Activated naive CD4-positive, alpha-beta T cell treated with anti-CD3 and anti-CD28 coated beads, Interleukin-2, amount 50 U/mL, for 72 hours (primary cell): ENCODE measurements around the gene ADCY4. TPM values are rescaled to one million over a fixed set of nuclear protein-coding genes. Genes with fewer than 3 reads are reported as not detected.
"Not testable (repeated sequence)": the region's sequence is repeated elsewhere in the genome, so short reads cannot be mapped to it uniquely, and the experiment has no call there.

Experiments
- ATAC-seq, 2 donors: fragments of 150-1000 bp; cut with Tn5 transposase; 2 replicates each; pipeline ENCODE4 v1.10.0; 2021; ENCODE audit warnings: mild to moderate bottlenecking in 2 of 2, moderate library complexity in 2 of 2
- DNase-seq, 2 donors: peaks; one replicate each; pipeline ENCODE4 v3.0.0; 2021 to 2022; ENCODE audit warnings: low spot score in 2 of 2
- H3K27ac Mint-ChIP-seq, 2 donors: one replicate each; pipeline ENCODE4 v1.8.0; 2022; ENCODE audit warnings: mild to moderate bottlenecking in 2 of 2, mixed read lengths in 2 of 2
- H3K36me3 Mint-ChIP-seq, 2 donors: one replicate each; pipeline ENCODE4 v1.8.0; 2022; ENCODE audit warnings: mixed read lengths in 2 of 2
- H3K9me3 Mint-ChIP-seq, 2 donors: one replicate each; pipeline ENCODE4 v1.8.0; 2022; ENCODE audit warnings: mixed read lengths in 2 of 2
- total RNA-seq, 2 donors: library from RNA; stranded (reverse); gene quantifications; one replicate each; pipeline ENCODE4 v1.2.3, GENCODE V29; 2022

ADCY4 gene
- total RNA-seq, 2 donors from 2014 or later = 2.1 to 5.7 TPM

- H3K27ac Mint-ChIP-seq = no peak overlapping the region
- ATAC-seq = no peak
- no peak for DNase-seq
- no peaks in the 10 kb centered on the region for H3K36me3 Mint-ChIP-seq
- H3K9me3 Mint-ChIP-seq = no peaks in the 10 kb centered on the region
Observed at GRCh38 chr14:24368562-24369252, 33.8 kb upstream of the ADCY4 start.

GRCh38 chr14:24368212-24368561 is 33.3 kb upstream of the ADCY4 start:
- DNase-seq (no peak), ATAC-seq (no peak)
- no peak overlapping the region for H3K27ac Mint-ChIP-seq
- no peaks in the 10 kb centered on the region for H3K36me3 Mint-ChIP-seq
- H3K9me3 Mint-ChIP-seq = no peaks in the 10 kb centered on the region

GRCh38 chr14:24367514-24368211 is 32.8 kb upstream of the ADCY4 start, which contains the start of gene NFATC4:
NFATC4 (plus strand) TSS chr14:24368184; CDS start chr14:24368341, 157 bp downstream.
- peak in 1 of 2 donors; percentile 15 for DNase-seq

GRCh38 chr14:24366721-24367513 is 32.0 kb upstream of the ADCY4 start:
- Mint-ChIP-seq H3K9me3 (no peaks in the 10 kb centered on the region), H3K27ac (peak overlapping the region in 1 of 2 donors; percentile 74), H3K36me3 (no peaks in the 10 kb centered on the region)
- peak; percentile 30 to 36 for ATAC-seq
- peak in 1 of 2 donors; percentile 35 for DNase-seq

More at GRCh38 chr14:24367514-24368211, 32.8 kb upstream of the ADCY4 start, which contains the start of gene NFATC4:
- no peak for ATAC-seq
- peak within 1 kb of the TSS in 1 of 2 donors; percentile 74 for H3K27ac Mint-ChIP-seq
- no peaks in the 10 kb centered on the region for H3K36me3 Mint-ChIP-seq
- no peaks in the 10 kb centered on the region for H3K9me3 Mint-ChIP-seq

- no peak for DNase-seq
- ATAC-seq = peak in 1 of 2 donors; percentile 43
- peak overlapping the region in 1 of 2 donors; percentile 75 for H3K27ac Mint-ChIP-seq
- H3K36me3 Mint-ChIP-seq = no peaks in the 10 kb centered on the region
- H3K9me3 Mint-ChIP-seq = no peaks in the 10 kb centered on the region
Observed at GRCh38 chr14:24366413-24366720, 31.5 kb upstream of the ADCY4 start.

GRCh38 chr14:24365600-24366412 is 30.9 kb upstream of the ADCY4 start:
- DNase-seq = peak in 1 of 2 donors; percentile 65
- no peaks in the 10 kb centered on the region for H3K36me3 Mint-ChIP-seq
- H3K27ac Mint-ChIP-seq = peak overlapping the region in 1 of 2 donors; percentile 75
- ATAC-seq = peak; percentile 76 to 79
- H3K9me3 Mint-ChIP-seq = no peaks in the 10 kb centered on the region

GRCh38 chr14:24364841-24365240 is 30.0 kb upstream of the ADCY4 start:
- Mint-ChIP-seq H3K9me3 (no peaks in the 10 kb centered on the region), H3K36me3 (no peaks in the 10 kb centered on the region), H3K27ac (no peak overlapping the region)
- DNase-seq (no peak), ATAC-seq (no peak)

- H3K27ac Mint-ChIP-seq = no peak overlapping the region
- no peaks in the 10 kb centered on the region for H3K9me3 Mint-ChIP-seq
- H3K36me3 Mint-ChIP-seq = no peaks in the 10 kb centered on the region
- DNase-seq (no peak), ATAC-seq (no peak)
Observed at GRCh38 chr14:24363401-24363800, 28.5 kb upstream of the ADCY4 start.

GRCh38 chr14:24362241-24362960 is 27.5 kb upstream of the ADCY4 start:
- Mint-ChIP-seq H3K9me3 (no peaks in the 10 kb centered on the region), H3K36me3 (no peaks in the 10 kb centered on the region), H3K27ac (no peak overlapping the region)
- ATAC-seq = no peak
- no peak for DNase-seq

GRCh38 chr14:24361326-24361725 is 26.5 kb upstream of the ADCY4 start:
- Mint-ChIP-seq H3K27ac (no peak overlapping the region), H3K36me3 (no peaks in the 10 kb centered on the region), H3K9me3 (no peaks in the 10 kb centered on the region)
- DNase-seq = no peak
- no peak for ATAC-seq

GRCh38 chr14:24360281-24360680 is 25.4 kb upstream of the ADCY4 start:
- DNase-seq (no peak), ATAC-seq (no peak)
- Mint-ChIP-seq H3K9me3 (no peaks in the 10 kb centered on the region), H3K27ac (no peak overlapping the region), H3K36me3 (no peaks in the 10 kb centered on the region)

GRCh38 chr14:24356208-24356607 is 21.3 kb upstream of the ADCY4 start:
- no peak for ATAC-seq
- H3K36me3 Mint-ChIP-seq = no peaks in the 10 kb centered on the region
- no peak for DNase-seq
- H3K27ac Mint-ChIP-seq = peak overlapping the region in 1 of 2 donors; percentile 12
- no peaks in the 10 kb centered on the region for H3K9me3 Mint-ChIP-seq

GRCh38 chr14:24355009-24355408 is 20.1 kb upstream of the ADCY4 start:
- ATAC-seq = no peak
- no peaks in the 10 kb centered on the region for H3K36me3 Mint-ChIP-seq
- H3K27ac Mint-ChIP-seq = no peak overlapping the region
- no peaks in the 10 kb centered on the region for H3K9me3 Mint-ChIP-seq
- DNase-seq = no peak

- not testable (repeated sequence) for ATAC-seq, H3K27ac Mint-ChIP-seq, DNase-seq, H3K9me3 Mint-ChIP-seq, H3K36me3 Mint-ChIP-seq
Observed at GRCh38 chr14:24354482-24354825, 19.6 kb upstream of the ADCY4 start.

- ATAC-seq (peak; percentile 60 to 75), DNase-seq (no peak)
- Mint-ChIP-seq H3K9me3 (no peaks in the 10 kb centered on the region), H3K36me3 (no peaks in the 10 kb centered on the region), H3K27ac (peak overlapping the region in 1 of 2 donors; percentile 22)
Observed at GRCh38 chr14:24353559-24354481, 18.9 kb upstream of the ADCY4 start.
